A204.1 (cell line): ENCODE results near the gene BSPH1.

Source experiments
- FAIRE-seq: peaks from 2 replicates; lab custom pipeline; 2012; peaks lifted over from hg19 to GRCh38; lab: Jason Lieb, UNC

Gene BSPH1

DNA sequence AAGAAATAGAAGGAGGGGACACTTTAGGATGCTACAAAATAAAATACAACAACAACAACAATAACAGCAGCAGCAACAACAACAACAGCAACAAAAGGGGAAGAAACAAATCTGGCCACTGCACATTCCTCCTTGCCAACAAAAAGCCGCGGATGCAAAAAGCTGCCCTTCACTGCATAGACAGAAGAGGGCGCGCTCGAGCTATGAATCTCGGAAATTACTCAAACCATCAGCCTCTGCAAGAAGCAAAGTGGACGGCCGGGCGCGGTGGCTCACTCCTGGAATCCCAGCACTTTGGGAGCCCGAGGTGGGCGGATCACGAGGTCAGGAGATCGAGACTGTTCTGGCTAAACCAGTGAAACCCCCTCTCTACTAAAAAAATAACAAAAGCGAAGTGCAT is 71.9 kb downstream of the BSPH1 start:
- FAIRE-seq: peak; percentile 64
